ENCODE measurements around the gene WDR81. TPM values are rescaled to one million over a fixed set of nuclear protein-coding genes. Genes with fewer than 3 reads are reported as not detected.

The WDR81 gene
- total RNA-seq, 1 donor from 2014 or later, result 35.5 TPM

- Histone ChIP-seq H3K4me3 (ENCODE audit: low read depth, low read length) (no peak overlapping the region), H3K27me3 (ENCODE audit: control insufficient read depth, insufficient read depth, low read length) (no peaks in the 10 kb centered on the region), H3K36me3 (ENCODE audit: control insufficient read depth, insufficient read depth, low read length) (no peaks in the 10 kb centered on the region)
- no peak for DNase-seq (ENCODE audit: low read depth)
- no peak for TF ChIP-seq CTCF (IDR thresholded peaks at IDR 0.05; ENCODE audit: insufficient read depth, low read length, poor library complexity, severe bottlenecking)
These were observed 29.4 kb downstream of the WDR81 start for GRCh38 chr17:1753767-1754429.

- Histone ChIP-seq H3K4me3 (ENCODE audit: low read depth, low read length) (no peak overlapping the region), H3K27me3 (ENCODE audit: control insufficient read depth, insufficient read depth, low read length) (no peaks in the 10 kb centered on the region), H3K36me3 (ENCODE audit: control insufficient read depth, insufficient read depth, low read length) (no peaks in the 10 kb centered on the region)
- DNase-seq (ENCODE audit: low read depth), result no peak
- no peak for TF ChIP-seq CTCF (IDR thresholded peaks at IDR 0.05; ENCODE audit: insufficient read depth, low read length, poor library complexity, severe bottlenecking)
These were observed 30.1 kb downstream of the WDR81 start for GRCh38 chr17:1754430-1755112.

GRCh38 chr17:1755252-1755826 lies 30.8 kb downstream of the WDR81 start:
- no peak for TF ChIP-seq CTCF (IDR thresholded peaks at IDR 0.05; ENCODE audit: insufficient read depth, low read length, poor library complexity, severe bottlenecking)
- no peak for DNase-seq (ENCODE audit: low read depth)
- H3K27me3 ChIP-seq (ENCODE audit: control insufficient read depth, insufficient read depth, low read length), result no peaks in the 10 kb centered on the region
- H3K36me3 ChIP-seq (ENCODE audit: control insufficient read depth, insufficient read depth, low read length), result no peaks in the 10 kb centered on the region
- H3K4me3 ChIP-seq (ENCODE audit: low read depth, low read length), result no peak overlapping the region

GRCh38 chr17:1755827-1756262 lies 31.3 kb downstream of the WDR81 start:
- TF ChIP-seq CTCF (IDR thresholded peaks at IDR 0.05; ENCODE audit: insufficient read depth, low read length, poor library complexity, severe bottlenecking), result no peak
- DNase-seq (ENCODE audit: low read depth), result no peak
- H3K27me3 ChIP-seq (ENCODE audit: control insufficient read depth, insufficient read depth, low read length), result no peaks in the 10 kb centered on the region
- no peak overlapping the region for H3K4me3 ChIP-seq (ENCODE audit: low read depth, low read length)
- no peaks in the 10 kb centered on the region for H3K36me3 ChIP-seq (ENCODE audit: control insufficient read depth, insufficient read depth, low read length)

GRCh38 chr17:1758807-1759206 lies 34.3 kb downstream of the WDR81 start:
- no peak for DNase-seq (ENCODE audit: low read depth)
- TF ChIP-seq CTCF (IDR thresholded peaks at IDR 0.05; ENCODE audit: insufficient read depth, low read length, poor library complexity, severe bottlenecking), result no peak
- Histone ChIP-seq H3K36me3 (ENCODE audit: control insufficient read depth, insufficient read depth, low read length) (no peaks in the 10 kb centered on the region), H3K4me3 (ENCODE audit: low read depth, low read length) (no peak overlapping the region), H3K27me3 (ENCODE audit: control insufficient read depth, insufficient read depth, low read length) (no peaks in the 10 kb centered on the region)

All from kidney epithelial cell (primary cell).